Right lobe of liver (tissue), 4 donors: Measurements from ENCODE around the gene CCDC15.

Source experiments
- POLR2A ChIP-seq: fragments of 450-650 bp; IDR thresholded peaks from one replicate; pipeline ENCODE4 v1.6.1; 2017; ENCODE audit warnings: antibody characterized with exemption, mild to moderate bottlenecking
- TF ChIP-seq, protein P1 (sequence below), 4 donors: fragments of 200-600 bp in 3 of 4; fragments of 450-650 bp in 1 of 4; IDR thresholded peaks; one replicate each; pipeline versions ENCODE4 v1.5.1 to v1.8.0; 2016 to 2022; ENCODE audit warnings: antibody characterized with exemption in 4 of 4, mild to moderate bottlenecking in 2 of 4
- donor health status: DM: no; HTN: no; CAD: no.
- donor health status: DM: no; HTN: no; CAD: no.
- donor health status: DM: no; HTN: yes; CAD: no.

DNA sequence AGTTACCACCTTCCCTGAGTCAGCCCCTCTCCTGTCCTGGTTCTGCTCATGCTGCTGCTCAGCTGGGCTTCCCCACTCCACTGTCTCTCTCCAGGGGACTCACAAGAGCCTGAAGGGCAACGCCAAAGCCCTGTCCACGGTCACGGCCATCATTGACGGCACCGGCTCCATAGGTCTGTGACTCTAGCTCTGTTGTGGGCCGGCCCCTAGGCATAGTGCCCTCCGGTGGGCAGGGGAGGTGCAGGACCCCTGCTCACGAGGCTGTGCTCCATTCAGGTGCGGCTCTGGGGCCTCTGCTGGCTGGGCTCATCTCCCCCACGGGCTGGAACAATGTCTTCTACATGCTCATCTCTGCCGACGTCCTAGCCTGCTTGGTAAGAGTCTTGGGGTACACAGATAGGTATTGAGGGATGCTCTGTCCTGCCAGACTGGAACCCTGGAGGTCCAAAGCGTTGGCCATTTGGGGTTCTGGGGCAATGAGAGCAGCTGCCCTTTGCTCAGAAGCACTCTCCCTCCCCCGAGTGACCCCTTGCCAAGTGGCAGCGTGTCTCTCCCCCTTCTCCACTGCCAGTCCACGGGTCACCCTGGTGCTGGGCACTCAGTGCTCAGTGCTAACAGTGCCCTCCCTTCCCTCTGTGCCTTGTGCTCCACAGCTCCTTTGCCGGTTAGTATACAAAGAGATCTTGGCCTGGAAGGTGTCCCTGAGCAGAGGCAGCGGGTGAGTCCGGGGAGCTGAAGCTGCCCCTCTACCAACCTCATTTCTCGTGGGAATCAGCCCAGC lies 131.5 kb downstream of the CCDC15 start:
- TF ChIP-seq, protein P1, sequence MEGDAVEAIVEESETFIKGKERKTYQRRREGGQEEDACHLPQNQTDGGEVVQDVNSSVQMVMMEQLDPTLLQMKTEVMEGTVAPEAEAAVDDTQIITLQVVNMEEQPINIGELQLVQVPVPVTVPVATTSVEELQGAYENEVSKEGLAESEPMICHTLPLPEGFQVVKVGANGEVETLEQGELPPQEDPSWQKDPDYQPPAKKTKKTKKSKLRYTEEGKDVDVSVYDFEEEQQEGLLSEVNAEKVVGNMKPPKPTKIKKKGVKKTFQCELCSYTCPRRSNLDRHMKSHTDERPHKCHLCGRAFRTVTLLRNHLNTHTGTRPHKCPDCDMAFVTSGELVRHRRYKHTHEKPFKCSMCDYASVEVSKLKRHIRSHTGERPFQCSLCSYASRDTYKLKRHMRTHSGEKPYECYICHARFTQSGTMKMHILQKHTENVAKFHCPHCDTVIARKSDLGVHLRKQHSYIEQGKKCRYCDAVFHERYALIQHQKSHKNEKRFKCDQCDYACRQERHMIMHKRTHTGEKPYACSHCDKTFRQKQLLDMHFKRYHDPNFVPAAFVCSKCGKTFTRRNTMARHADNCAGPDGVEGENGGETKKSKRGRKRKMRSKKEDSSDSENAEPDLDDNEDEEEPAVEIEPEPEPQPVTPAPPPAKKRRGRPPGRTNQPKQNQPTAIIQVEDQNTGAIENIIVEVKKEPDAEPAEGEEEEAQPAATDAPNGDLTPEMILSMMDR (IDR thresholded peaks at IDR 0.05): no peak
- no peak for TF ChIP-seq POLR2A
